K562 (cell line): ENCODE measurements around the gene SCAMP5. TPM values are rescaled to one million over a fixed set of nuclear protein-coding genes. Genes with fewer than 3 reads are reported as not detected.

Experiments
- HCFC1 ChIP-seq: IDR thresholded peaks from 2 replicates; pipeline ENCODE4 v1.6.1; 2012; ENCODE audit warnings: low read depth, low read length, improper control_type of control experiment
- KLF1 ChIP-seq: fragments of 450-650 bp; IDR thresholded peaks from 2 replicates; pipeline ENCODE4 v1.6.1; 2016; ENCODE audit warnings: missing genetic modification characterization, missing compliant biosample characterization
- MAFK ChIP-seq: IDR thresholded peaks from 2 replicates; pipeline ENCODE4 v1.6.1; 2011; ENCODE audit warnings: low read length, improper control_type of control experiment
- NFE2 ChIP-seq: IDR thresholded peaks from 2 replicates; pipeline ENCODE4 v1.6.1; 2014; ENCODE audit warnings: antibody characterized with exemption, low read depth
- NRF1 ChIP-seq, 2 experiments: fragments of 450-650 bp; IDR thresholded peaks in 1 of 2; conservative IDR thresholded peaks in 1 of 2; 2 replicates each; pipeline ENCODE4 v1.6.1; 2014; ENCODE audit warnings: mild to moderate bottlenecking in 2 of 2
- NUFIP1 ChIP-seq: fragments of 450-650 bp; IDR thresholded peaks from 2 replicates; pipeline ENCODE4 v1.6.1; 2018; ENCODE audit not compliant: partially characterized antibody
- PHB ChIP-seq: fragments of 250-450 bp; sonication (Bioruptor Pico); IDR thresholded peaks from 2 replicates; pipeline ENCODE4 v1.5.0; 2021
- PHF20 ChIP-seq: fragments of 450-650 bp; IDR thresholded peaks from 2 replicates; pipeline ENCODE4 v1.6.1; 2018; ENCODE audit not compliant: partially characterized antibody
- RBM17 ChIP-seq: fragments of 200-400 bp; formaldehyde crosslinking; IDR thresholded peaks from 2 replicates; pipeline ENCODE4 v1.6.1; 2017; ENCODE audit warnings: low read depth, mild to moderate bottlenecking, low read length, borderline replicate concordance
- TAF7 ChIP-seq: fragments of 450-650 bp; IDR thresholded peaks from 2 replicates; pipeline ENCODE4 v1.6.1; 2016; ENCODE audit warnings: missing genetic modification characterization, missing compliant biosample characterization
- ZBTB8A ChIP-seq: fragments of 450-650 bp; IDR thresholded peaks from 2 replicates; pipeline ENCODE4 v1.6.1; 2018; ENCODE audit warnings: mild to moderate bottlenecking, moderate library complexity; ENCODE audit not compliant: partially characterized antibody
- ZNF274 ChIP-seq: IDR thresholded peaks from 2 replicates; pipeline ENCODE4 v1.6.1; 2011; ENCODE audit warnings: low read depth, mild to moderate bottlenecking, low read length, moderate library complexity, borderline replicate concordance
- ZNF57 ChIP-seq: fragments of 450-650 bp; formaldehyde crosslinking; IDR thresholded peaks from 2 replicates; pipeline ENCODE4 v1.4.0; 2020; ENCODE audit warnings: mild to moderate bottlenecking, moderate library complexity
- polyA plus RNA-seq, 8 experiments: library from polyadenylated mRNA; depleted of rRNA in 4 of 8; stranded (reverse) in 5 of 8; unstranded in 3 of 8; fragments of >200 nt; fragmentation: Nextera tagmentation in 2 of 8; fragmentation: Illumina TruSeq in 1 of 8; extraction: Ambion mirVana in 2 of 8; extraction: Trizol in 1 of 8; gene quantifications; 2 replicates each; pipeline versions ENCODE4 v1.2.1 to v1.2.3, GENCODE V29; 2011 to 2014; ENCODE audit warnings: inconsistent platforms in 1 of 8, missing spikeins in 1 of 8
- total RNA-seq, 7 experiments: library from RNA; depleted of rRNA in 6 of 7; stranded (reverse); fragments of >200 nt in 6 of 7; fragmentation: Illumina TruSeq in 2 of 7; extraction: Trizol in 2 of 7; gene quantifications; 2 replicates each; pipeline versions ENCODE4 v1.2.1 to v1.2.3, GENCODE V29; 2011 to 2021; ENCODE audit warnings: low replicate concordance in 1 of 7
- TF ChIP-seq, protein P1 (sequence below): fragments of 250-450 bp; sonication (Bioruptor Pico); IDR thresholded peaks from 2 replicates; pipeline ENCODE4 v1.8.0; 2021; ENCODE audit warnings: borderline replicate concordance, mild to moderate bottlenecking, moderate library complexity; ENCODE audit not compliant: poor library complexity, severe bottlenecking
- TF ChIP-seq, protein P2 (sequence below): sonication (generic); formaldehyde crosslinking; IDR thresholded peaks from 2 replicates; pipeline ENCODE4 v1.8.1; 2023; ENCODE audit warnings: mild to moderate bottlenecking, missing genetic modification reagents
- TF ChIP-seq, protein P3 (sequence below): fragments of 250-450 bp; sonication (Bioruptor Pico); IDR thresholded peaks from 2 replicates; pipeline ENCODE4 v1.8.0; 2021; ENCODE audit warnings: mild to moderate bottlenecking, moderate library complexity
- TF ChIP-seq, protein P4 (sequence below): sonication (generic); formaldehyde crosslinking; IDR thresholded peaks from 2 replicates; pipeline ENCODE4 v1.8.0; 2022; ENCODE audit warnings: mild to moderate bottlenecking, missing genetic modification reagents
- TF ChIP-seq, protein P5 (sequence below): fragments of 450-650 bp; formaldehyde crosslinking; IDR thresholded peaks from 2 replicates; pipeline ENCODE4 v1.4.0; 2020; ENCODE audit warnings: mild to moderate bottlenecking, moderate library complexity
- TF ChIP-seq, protein P6 (sequence below): fragments of 250-450 bp; sonication (Bioruptor Pico); IDR thresholded peaks from 2 replicates; pipeline ENCODE4 v1.5.0; 2021; ENCODE audit warnings: mild to moderate bottlenecking, borderline replicate concordance

Gene SCAMP5
- total and polyA plus RNA-seq, 9 of the 15 experiments (the other 6 are each of a cell fraction or from before 2014, with no cell fraction given): 0.09 to 0.29 (median 0.19) TPM; not detected in 5

DNA sequence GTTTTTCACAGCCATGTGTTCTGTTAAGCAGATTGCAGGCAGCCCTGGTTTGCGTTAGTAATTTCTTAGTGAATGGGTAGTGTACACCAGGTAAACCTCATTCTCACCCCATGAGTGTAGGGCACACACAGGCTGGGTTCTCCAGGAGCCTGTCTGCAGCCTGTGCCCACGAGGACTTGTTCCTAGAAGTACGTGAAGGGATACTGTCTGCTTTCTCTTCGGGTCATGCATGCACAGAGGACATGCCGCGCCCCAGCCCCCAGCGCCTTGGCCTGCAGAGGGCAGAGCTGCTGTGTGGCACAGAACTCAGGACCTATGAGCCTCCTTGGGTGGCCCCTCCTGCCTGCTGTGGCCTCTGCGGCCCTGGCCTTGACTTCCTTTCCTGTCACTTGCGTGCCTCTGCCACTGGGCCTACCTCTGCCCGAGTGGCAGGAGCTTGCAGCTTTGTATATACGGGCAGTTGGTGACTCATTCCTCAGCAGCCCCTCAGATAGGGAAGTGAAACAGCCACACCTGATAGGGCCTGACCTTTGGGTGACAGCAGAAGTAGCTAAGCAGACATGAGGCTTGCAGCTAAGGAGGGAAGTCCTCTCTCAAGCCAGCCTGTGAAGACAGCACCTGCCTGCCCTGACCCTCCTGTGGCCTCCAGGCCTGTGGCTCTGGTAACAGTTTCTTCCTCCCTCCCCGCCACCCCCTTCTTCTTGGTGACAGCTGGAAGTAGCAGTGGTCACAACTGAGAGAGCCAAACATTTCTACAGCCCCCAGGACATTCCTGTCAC lies 47.6 kb downstream of the SCAMP5 start (continued):
- peak in 1 of 2 experiments; percentile 21; a peak in 2 of 4 replicates for TF ChIP-seq NRF1 (conservative IDR thresholded peaks at IDR 0.05 in 1 of 2, IDR thresholded peaks at IDR 0.05 in 1 of 2)
- no peak for TF ChIP-seq RBM17
- TF ChIP-seq, protein P1, sequence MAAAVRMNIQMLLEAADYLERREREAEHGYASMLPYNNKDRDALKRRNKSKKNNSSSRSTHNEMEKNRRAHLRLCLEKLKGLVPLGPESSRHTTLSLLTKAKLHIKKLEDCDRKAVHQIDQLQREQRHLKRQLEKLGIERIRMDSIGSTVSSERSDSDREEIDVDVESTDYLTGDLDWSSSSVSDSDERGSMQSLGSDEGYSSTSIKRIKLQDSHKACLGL (CRISPR knock-in tag): no peak
- TF ChIP-seq, protein P2, sequence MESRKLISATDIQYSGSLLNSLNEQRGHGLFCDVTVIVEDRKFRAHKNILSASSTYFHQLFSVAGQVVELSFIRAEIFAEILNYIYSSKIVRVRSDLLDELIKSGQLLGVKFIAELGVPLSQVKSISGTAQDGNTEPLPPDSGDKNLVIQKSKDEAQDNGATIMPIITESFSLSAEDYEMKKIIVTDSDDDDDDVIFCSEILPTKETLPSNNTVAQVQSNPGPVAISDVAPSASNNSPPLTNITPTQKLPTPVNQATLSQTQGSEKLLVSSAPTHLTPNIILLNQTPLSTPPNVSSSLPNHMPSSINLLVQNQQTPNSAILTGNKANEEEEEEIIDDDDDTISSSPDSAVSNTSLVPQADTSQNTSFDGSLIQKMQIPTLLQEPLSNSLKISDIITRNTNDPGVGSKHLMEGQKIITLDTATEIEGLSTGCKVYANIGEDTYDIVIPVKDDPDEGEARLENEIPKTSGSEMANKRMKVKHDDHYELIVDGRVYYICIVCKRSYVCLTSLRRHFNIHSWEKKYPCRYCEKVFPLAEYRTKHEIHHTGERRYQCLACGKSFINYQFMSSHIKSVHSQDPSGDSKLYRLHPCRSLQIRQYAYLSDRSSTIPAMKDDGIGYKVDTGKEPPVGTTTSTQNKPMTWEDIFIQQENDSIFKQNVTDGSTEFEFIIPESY (CRISPR knock-in tag): no peak; the same call in 1 of the 2 replicates
- no peak for TF ChIP-seq TAF7 (tag)
- TF ChIP-seq ZNF274: no peak
- no peak for TF ChIP-seq PHF20
- no peak for TF ChIP-seq MAFK
- TF ChIP-seq, protein P3, sequence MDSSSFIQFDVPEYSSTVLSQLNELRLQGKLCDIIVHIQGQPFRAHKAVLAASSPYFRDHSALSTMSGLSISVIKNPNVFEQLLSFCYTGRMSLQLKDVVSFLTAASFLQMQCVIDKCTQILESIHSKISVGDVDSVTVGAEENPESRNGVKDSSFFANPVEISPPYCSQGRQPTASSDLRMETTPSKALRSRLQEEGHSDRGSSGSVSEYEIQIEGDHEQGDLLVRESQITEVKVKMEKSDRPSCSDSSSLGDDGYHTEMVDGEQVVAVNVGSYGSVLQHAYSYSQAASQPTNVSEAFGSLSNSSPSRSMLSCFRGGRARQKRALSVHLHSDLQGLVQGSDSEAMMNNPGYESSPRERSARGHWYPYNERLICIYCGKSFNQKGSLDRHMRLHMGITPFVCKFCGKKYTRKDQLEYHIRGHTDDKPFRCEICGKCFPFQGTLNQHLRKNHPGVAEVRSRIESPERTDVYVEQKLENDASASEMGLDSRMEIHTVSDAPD (CRISPR knock-in tag): no peak
- TF ChIP-seq, protein P4, sequence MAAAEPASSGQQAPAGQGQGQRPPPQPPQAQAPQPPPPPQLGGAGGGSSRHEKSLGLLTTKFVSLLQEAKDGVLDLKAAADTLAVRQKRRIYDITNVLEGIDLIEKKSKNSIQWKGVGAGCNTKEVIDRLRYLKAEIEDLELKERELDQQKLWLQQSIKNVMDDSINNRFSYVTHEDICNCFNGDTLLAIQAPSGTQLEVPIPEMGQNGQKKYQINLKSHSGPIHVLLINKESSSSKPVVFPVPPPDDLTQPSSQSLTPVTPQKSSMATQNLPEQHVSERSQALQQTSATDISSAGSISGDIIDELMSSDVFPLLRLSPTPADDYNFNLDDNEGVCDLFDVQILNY: no peak
- no peak for TF ChIP-seq PHB (CRISPR knock-in tag)
- peak; percentile 50; the same call in 1 of the 2 replicates for TF ChIP-seq NFE2
- TF ChIP-seq, protein P5, sequence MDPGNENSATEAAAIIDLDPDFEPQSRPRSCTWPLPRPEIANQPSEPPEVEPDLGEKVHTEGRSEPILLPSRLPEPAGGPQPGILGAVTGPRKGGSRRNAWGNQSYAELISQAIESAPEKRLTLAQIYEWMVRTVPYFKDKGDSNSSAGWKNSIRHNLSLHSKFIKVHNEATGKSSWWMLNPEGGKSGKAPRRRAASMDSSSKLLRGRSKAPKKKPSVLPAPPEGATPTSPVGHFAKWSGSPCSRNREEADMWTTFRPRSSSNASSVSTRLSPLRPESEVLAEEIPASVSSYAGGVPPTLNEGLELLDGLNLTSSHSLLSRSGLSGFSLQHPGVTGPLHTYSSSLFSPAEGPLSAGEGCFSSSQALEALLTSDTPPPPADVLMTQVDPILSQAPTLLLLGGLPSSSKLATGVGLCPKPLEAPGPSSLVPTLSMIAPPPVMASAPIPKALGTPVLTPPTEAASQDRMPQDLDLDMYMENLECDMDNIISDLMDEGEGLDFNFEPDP (CRISPR knock-in tag): no peak
- TF ChIP-seq, protein P6, sequence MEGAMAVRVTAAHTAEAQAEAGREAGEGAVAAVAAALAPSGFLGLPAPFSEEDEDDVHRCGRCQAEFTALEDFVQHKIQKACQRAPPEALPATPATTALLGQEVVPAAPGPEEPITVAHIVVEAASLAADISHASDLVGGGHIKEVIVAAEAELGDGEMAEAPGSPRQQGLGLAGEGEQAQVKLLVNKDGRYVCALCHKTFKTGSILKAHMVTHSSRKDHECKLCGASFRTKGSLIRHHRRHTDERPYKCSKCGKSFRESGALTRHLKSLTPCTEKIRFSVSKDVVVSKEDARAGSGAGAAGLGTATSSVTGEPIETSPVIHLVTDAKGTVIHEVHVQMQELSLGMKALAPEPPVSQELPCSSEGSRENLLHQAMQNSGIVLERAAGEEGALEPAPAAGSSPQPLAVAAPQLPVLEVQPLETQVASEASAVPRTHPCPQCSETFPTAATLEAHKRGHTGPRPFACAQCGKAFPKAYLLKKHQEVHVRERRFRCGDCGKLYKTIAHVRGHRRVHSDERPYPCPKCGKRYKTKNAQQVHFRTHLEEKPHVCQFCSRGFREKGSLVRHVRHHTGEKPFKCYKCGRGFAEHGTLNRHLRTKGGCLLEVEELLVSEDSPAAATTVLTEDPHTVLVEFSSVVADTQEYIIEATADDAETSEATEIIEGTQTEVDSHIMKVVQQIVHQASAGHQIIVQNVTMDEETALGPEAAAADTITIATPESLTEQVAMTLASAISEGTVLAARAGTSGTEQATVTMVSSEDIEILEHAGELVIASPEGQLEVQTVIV (CRISPR knock-in tag): no peak
- no peak for TF ChIP-seq HCFC1
- TF ChIP-seq KLF1: no peak
- TF ChIP-seq NUFIP1: peak; percentile 18
- no peak for TF ChIP-seq ZBTB8A
- no peak for TF ChIP-seq ZNF57 (CRISPR knock-in tag)
